Fibroblast of lung (primary cell): ENCODE measurements around the gene SORCS3.

Source experiments
- EZH2 ChIP-seq: IDR thresholded peaks from 2 replicates; pipeline ENCODE4 v1.5.1; 2012; ENCODE audit warnings: low read length, control low read depth, mild to moderate bottlenecking; ENCODE audit errors: missing control alignments
- TF ChIP-seq, protein P1 (sequence below), 2 donors: IDR thresholded peaks in 1 of 2; conservative IDR thresholded peaks in 1 of 2; 1 replicate in 1 of 2; 2 replicates in 1 of 2; pipeline ENCODE4 v1.5.1; 2011 to 2012; ENCODE audit warnings: low read length in 2 of 2, control low read depth in 1 of 2, inconsistent platforms in 1 of 2, low read depth in 1 of 2, mild to moderate bottlenecking in 1 of 2

DNA sequence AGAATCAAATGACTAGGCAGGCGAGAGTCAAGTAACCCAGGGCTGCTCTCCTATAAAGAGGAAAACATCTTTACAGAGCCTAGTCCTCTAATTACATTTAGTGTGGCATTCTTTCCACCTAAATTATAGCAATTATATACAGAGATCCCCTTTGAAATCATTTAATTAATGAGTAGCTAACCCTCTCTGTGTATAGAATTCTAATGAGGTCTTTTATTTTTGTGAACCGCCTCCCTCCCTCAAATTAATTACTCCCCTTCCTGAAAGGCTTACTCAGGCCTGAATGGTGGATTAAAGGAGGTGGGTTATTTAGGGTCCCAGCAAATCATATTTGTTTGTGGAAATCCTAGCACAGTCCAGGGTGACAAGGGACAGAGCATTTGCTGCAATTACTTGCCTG is 551.8 kb downstream of the SORCS3 start:
- TF ChIP-seq, protein P1, sequence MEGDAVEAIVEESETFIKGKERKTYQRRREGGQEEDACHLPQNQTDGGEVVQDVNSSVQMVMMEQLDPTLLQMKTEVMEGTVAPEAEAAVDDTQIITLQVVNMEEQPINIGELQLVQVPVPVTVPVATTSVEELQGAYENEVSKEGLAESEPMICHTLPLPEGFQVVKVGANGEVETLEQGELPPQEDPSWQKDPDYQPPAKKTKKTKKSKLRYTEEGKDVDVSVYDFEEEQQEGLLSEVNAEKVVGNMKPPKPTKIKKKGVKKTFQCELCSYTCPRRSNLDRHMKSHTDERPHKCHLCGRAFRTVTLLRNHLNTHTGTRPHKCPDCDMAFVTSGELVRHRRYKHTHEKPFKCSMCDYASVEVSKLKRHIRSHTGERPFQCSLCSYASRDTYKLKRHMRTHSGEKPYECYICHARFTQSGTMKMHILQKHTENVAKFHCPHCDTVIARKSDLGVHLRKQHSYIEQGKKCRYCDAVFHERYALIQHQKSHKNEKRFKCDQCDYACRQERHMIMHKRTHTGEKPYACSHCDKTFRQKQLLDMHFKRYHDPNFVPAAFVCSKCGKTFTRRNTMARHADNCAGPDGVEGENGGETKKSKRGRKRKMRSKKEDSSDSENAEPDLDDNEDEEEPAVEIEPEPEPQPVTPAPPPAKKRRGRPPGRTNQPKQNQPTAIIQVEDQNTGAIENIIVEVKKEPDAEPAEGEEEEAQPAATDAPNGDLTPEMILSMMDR (conservative IDR thresholded peaks at IDR 0.05 in 1 of 2, IDR thresholded peaks at IDR 0.05 in 1 of 2; ENCODE audit: low read depth in 1 of 2, low read length in 2 of 2), result no peak
- no peak for TF ChIP-seq EZH2
